ENCODE measurements around the gene RMC1. TPM values are rescaled to one million over a fixed set of nuclear protein-coding genes. Genes with fewer than 3 reads are reported as not detected.

RMC1 gene
- total and polyA plus RNA-seq, 4 donors: 15.6 to 24.7 (median 20.8) TPM

- no peak overlapping the region for H3K4me3 ChIP-seq (ENCODE audit: low read depth in 1 of 3, low read length in 3 of 3)
- peaks cover 2 to 8% (median 2%) of the 10 kb centered on the region in 4 donors for H3K36me3 ChIP-seq (ENCODE audit: control insufficient read depth in 4 of 4, insufficient read depth in 3 of 4, low read depth in 1 of 4, low read length in 3 of 4)
- TF ChIP-seq FOXA2 (IDR thresholded peaks at IDR 0.05) (no peak), RAD21 (IDR thresholded peaks at IDR 0.05) (no peak), FOXA1 (IDR thresholded peaks at IDR 0.05) (no peak), YY1 (IDR thresholded peaks at IDR 0.05) (no peak), ATF3 (IDR thresholded peaks at IDR 0.05) (no peak), GABPA (IDR thresholded peaks at IDR 0.05 in 1 of 2, conservative IDR thresholded peaks at IDR 0.05 in 1 of 2) (no peak)
- TF ChIP-seq, protein P1, sequence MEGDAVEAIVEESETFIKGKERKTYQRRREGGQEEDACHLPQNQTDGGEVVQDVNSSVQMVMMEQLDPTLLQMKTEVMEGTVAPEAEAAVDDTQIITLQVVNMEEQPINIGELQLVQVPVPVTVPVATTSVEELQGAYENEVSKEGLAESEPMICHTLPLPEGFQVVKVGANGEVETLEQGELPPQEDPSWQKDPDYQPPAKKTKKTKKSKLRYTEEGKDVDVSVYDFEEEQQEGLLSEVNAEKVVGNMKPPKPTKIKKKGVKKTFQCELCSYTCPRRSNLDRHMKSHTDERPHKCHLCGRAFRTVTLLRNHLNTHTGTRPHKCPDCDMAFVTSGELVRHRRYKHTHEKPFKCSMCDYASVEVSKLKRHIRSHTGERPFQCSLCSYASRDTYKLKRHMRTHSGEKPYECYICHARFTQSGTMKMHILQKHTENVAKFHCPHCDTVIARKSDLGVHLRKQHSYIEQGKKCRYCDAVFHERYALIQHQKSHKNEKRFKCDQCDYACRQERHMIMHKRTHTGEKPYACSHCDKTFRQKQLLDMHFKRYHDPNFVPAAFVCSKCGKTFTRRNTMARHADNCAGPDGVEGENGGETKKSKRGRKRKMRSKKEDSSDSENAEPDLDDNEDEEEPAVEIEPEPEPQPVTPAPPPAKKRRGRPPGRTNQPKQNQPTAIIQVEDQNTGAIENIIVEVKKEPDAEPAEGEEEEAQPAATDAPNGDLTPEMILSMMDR (IDR thresholded peaks at IDR 0.05; ENCODE audit: low read depth, low read length, missing input control): no peak
- TF ChIP-seq, protein P2, sequence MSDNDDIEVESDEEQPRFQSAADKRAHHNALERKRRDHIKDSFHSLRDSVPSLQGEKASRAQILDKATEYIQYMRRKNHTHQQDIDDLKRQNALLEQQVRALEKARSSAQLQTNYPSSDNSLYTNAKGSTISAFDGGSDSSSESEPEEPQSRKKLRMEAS (IDR thresholded peaks at IDR 0.05): no peak
- H3K27ac ChIP-seq (ENCODE audit: low read depth in 1 of 2, low read length in 2 of 2): peak overlapping the region; percentile 64 to 72
- H3K27me3 ChIP-seq (ENCODE audit: control insufficient read depth in 4 of 4, insufficient read depth in 4 of 4, low read length in 3 of 4): no peaks in the 10 kb centered on the region
- H3K9me3 ChIP-seq (ENCODE audit: control insufficient read depth in 4 of 4, low read length in 3 of 4): no peaks in the 10 kb centered on the region
- no peak for DNase-seq (ENCODE audit: low spot score)
- H3K4me1 ChIP-seq (ENCODE audit: control insufficient read depth in 4 of 4, insufficient read depth in 4 of 4, low read length in 3 of 4): peaks cover 2 to 28% (median 16%) of the 10 kb centered on the region in 4 donors
- peak overlapping the region in 1 of 2 donors; percentile 73 for H3K9ac ChIP-seq (ENCODE audit: low read depth in 1 of 2, low read length in 2 of 2)
- WGBS: 78% methylated on average over 5 of the region's 5 CpGs
Measured at GRCh38 chr18:23574611-23575308, 71.4 kb downstream of the RMC1 start.

DNA sequence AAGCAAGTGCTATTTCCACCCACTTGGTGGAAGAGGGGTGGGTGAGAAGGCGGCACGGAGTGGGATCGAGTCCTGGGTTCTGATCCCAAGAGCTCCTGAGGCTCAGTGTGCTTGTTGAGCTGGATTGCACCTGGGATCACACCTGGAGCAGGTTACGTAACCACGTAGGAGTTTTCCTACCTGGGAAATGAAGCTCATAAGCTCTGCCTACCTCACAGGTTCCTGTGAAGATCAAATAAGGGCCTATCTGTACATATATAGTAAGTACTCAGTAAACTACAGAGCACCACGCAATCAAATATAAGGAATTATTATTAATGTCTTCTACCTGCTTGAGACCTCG is 72.0 kb downstream of the RMC1 start:
- H3K36me3 ChIP-seq (ENCODE audit: control insufficient read depth in 4 of 4, insufficient read depth in 3 of 4, low read depth in 1 of 4, low read length in 3 of 4): peaks cover 2 to 7% (median 2%) of the 10 kb centered on the region in 4 donors
- no peak overlapping the region for H3K9ac ChIP-seq (ENCODE audit: low read depth in 1 of 2, low read length in 2 of 2)
- 97% methylated on average over 7 of the region's 7 CpGs for WGBS
- TF ChIP-seq RXRA (IDR thresholded peaks at IDR 0.05): no peak
- no peak for TF ChIP-seq GABPA (IDR thresholded peaks at IDR 0.05 in 1 of 2, conservative IDR thresholded peaks at IDR 0.05 in 1 of 2)
- no peak for TF ChIP-seq ZBTB33 (IDR thresholded peaks at IDR 0.05)
- no peak for TF ChIP-seq HNF4A (conservative IDR thresholded peaks at IDR 0.05)
- TF ChIP-seq ATF3 (IDR thresholded peaks at IDR 0.05): no peak
- no peak for TF ChIP-seq NR2F2 (IDR thresholded peaks at IDR 0.05)
- TF ChIP-seq, protein P3, sequence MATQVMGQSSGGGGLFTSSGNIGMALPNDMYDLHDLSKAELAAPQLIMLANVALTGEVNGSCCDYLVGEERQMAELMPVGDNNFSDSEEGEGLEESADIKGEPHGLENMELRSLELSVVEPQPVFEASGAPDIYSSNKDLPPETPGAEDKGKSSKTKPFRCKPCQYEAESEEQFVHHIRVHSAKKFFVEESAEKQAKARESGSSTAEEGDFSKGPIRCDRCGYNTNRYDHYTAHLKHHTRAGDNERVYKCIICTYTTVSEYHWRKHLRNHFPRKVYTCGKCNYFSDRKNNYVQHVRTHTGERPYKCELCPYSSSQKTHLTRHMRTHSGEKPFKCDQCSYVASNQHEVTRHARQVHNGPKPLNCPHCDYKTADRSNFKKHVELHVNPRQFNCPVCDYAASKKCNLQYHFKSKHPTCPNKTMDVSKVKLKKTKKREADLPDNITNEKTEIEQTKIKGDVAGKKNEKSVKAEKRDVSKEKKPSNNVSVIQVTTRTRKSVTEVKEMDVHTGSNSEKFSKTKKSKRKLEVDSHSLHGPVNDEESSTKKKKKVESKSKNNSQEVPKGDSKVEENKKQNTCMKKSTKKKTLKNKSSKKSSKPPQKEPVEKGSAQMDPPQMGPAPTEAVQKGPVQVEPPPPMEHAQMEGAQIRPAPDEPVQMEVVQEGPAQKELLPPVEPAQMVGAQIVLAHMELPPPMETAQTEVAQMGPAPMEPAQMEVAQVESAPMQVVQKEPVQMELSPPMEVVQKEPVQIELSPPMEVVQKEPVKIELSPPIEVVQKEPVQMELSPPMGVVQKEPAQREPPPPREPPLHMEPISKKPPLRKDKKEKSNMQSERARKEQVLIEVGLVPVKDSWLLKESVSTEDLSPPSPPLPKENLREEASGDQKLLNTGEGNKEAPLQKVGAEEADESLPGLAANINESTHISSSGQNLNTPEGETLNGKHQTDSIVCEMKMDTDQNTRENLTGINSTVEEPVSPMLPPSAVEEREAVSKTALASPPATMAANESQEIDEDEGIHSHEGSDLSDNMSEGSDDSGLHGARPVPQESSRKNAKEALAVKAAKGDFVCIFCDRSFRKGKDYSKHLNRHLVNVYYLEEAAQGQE (IDR thresholded peaks at IDR 0.05): no peak
- no peak for TF ChIP-seq YY1 (IDR thresholded peaks at IDR 0.05)
- no peak for TF ChIP-seq EGR1 (IDR thresholded peaks at IDR 0.05; ENCODE audit: low read depth in 2 of 2)
- TF ChIP-seq HNF4G (IDR thresholded peaks at IDR 0.05): no peak
- no peak for TF ChIP-seq JUND (IDR thresholded peaks at IDR 0.05)
- TF ChIP-seq, protein P2 (IDR thresholded peaks at IDR 0.05): no peak
- TF ChIP-seq, protein P1 (IDR thresholded peaks at IDR 0.05; ENCODE audit: low read depth, low read length, missing input control): no peak
- no peak for TF ChIP-seq FOXA1 (IDR thresholded peaks at IDR 0.05)
- no peak for TF ChIP-seq RAD21 (IDR thresholded peaks at IDR 0.05)
- TF ChIP-seq SP1 (IDR thresholded peaks at IDR 0.05): no peak
- no peak for TF ChIP-seq FOXA2 (IDR thresholded peaks at IDR 0.05)
- TF ChIP-seq TAF1 (conservative IDR thresholded peaks at IDR 0.05): no peak
- no peak for DNase-seq (ENCODE audit: low spot score)
- no peak overlapping the region for H3K27ac ChIP-seq (ENCODE audit: low read depth in 1 of 2, low read length in 2 of 2)
- no peak overlapping the region for H3K4me3 ChIP-seq (ENCODE audit: low read depth in 1 of 3, low read length in 3 of 3)
- no peaks in the 10 kb centered on the region for H3K27me3 ChIP-seq (ENCODE audit: control insufficient read depth in 4 of 4, insufficient read depth in 4 of 4, low read length in 3 of 4)
- peaks cover 2 to 23% (median 16%) of the 10 kb centered on the region in 4 donors for H3K4me1 ChIP-seq (ENCODE audit: control insufficient read depth in 4 of 4, insufficient read depth in 4 of 4, low read length in 3 of 4)
- H3K9me3 ChIP-seq (ENCODE audit: control insufficient read depth in 4 of 4, low read length in 3 of 4): no peaks in the 10 kb centered on the region
